WTC11 (cell line): Measurements from ENCODE around the gene SPTBN4. TPM values are rescaled to one million over a fixed set of nuclear protein-coding genes. Genes with fewer than 3 reads are reported as not detected.
A peak's percentile ranks its signal among the peaks of the same experiment; 100 is the strongest.

Experiments
- ATAC-seq: fragments of 200-7000 bp; cut with Tn5 transposase; 2 replicates; pipeline ENCODE4 v1.10.0; 2021; ENCODE audit warnings: mild to moderate bottlenecking, moderate library complexity
- CTCF ChIA-PET: fragments of 300-600 bp; sonication (Branson Sonifier 250); formaldehyde crosslinking; loops from one replicate; lab custom pipeline; 2021; ENCODE audit warnings: antibody characterized with exemption; lab: Charles Lee
- POLR2A ChIA-PET: fragments of 350-600 bp; sonication (Branson Sonifier 250); formaldehyde crosslinking; loops from one replicate; lab custom pipeline; 2021; ENCODE audit warnings: antibody characterized with exemption; lab: Charles Lee
- DNase-seq: peaks from one replicate; pipeline ENCODE4 v3.0.0; 2021; ENCODE audit warnings: low spot score
- H3K27ac Mint-ChIP-seq: 2 replicates; pipeline ENCODE4 v1.8.0; 2021; ENCODE audit warnings: mixed read lengths
- H3K27me3 Mint-ChIP-seq: 2 replicates; pipeline ENCODE4 v1.8.0; 2021; ENCODE audit warnings: low read depth, mild to moderate bottlenecking, moderate library complexity, mixed read lengths
- H3K36me3 Mint-ChIP-seq: 2 replicates; pipeline ENCODE4 v1.8.0; 2021; ENCODE audit warnings: mixed read lengths
- H3K4me1 Mint-ChIP-seq: 2 replicates; pipeline ENCODE4 v1.8.0; 2022; ENCODE audit warnings: mixed read lengths
- H3K4me3 Mint-ChIP-seq: 2 replicates; pipeline ENCODE4 v1.8.0; 2021; ENCODE audit warnings: mild to moderate bottlenecking, moderate library complexity, mixed read lengths
- H3K9me3 Mint-ChIP-seq: 2 replicates; pipeline ENCODE4 v1.8.0; 2021; ENCODE audit warnings: mixed read lengths
- AFF4 ChIP-seq: sonication (generic); formaldehyde crosslinking; IDR thresholded peaks from 2 replicates; pipeline ENCODE4 v1.8.1; 2023; ENCODE audit warnings: mild to moderate bottlenecking, missing genetic modification reagents, borderline replicate concordance
- ATF1 ChIP-seq: sonication (generic); formaldehyde crosslinking; IDR thresholded peaks from 2 replicates; pipeline ENCODE4 v1.8.1; 2023; ENCODE audit warnings: mild to moderate bottlenecking, moderate library complexity, missing genetic modification reagents
- ATF3 ChIP-seq: sonication (generic); formaldehyde crosslinking; conservative IDR thresholded peaks from 2 replicates; pipeline ENCODE4 v1.8.1; 2022; ENCODE audit warnings: mild to moderate bottlenecking, missing genetic modification reagents
- ATF6 ChIP-seq: sonication (generic); formaldehyde crosslinking; IDR thresholded peaks from 2 replicates; pipeline ENCODE4 v1.8.1; 2023; ENCODE audit warnings: mild to moderate bottlenecking, missing genetic modification reagents
- CREM ChIP-seq: sonication (generic); formaldehyde crosslinking; IDR thresholded peaks from 2 replicates; pipeline ENCODE4 v1.8.1; 2022; ENCODE audit warnings: mild to moderate bottlenecking, missing genetic modification reagents, moderate library complexity
- FOXP1 ChIP-seq: sonication (generic); formaldehyde crosslinking; IDR thresholded peaks from 2 replicates; pipeline ENCODE4 v1.8.0; 2022; ENCODE audit warnings: missing genetic modification reagents, mild to moderate bottlenecking, moderate library complexity, borderline replicate concordance
- GRHL2 ChIP-seq: fragments of 250-450 bp; sonication (Bioruptor Pico); IDR thresholded peaks from 2 replicates; pipeline ENCODE4 v1.8.0; 2022; ENCODE audit warnings: mild to moderate bottlenecking, moderate library complexity; ENCODE audit not compliant: insufficient replicate concordance, severe bottlenecking
- JAZF1 ChIP-seq: fragments of 250-450 bp; sonication (Bioruptor Pico); IDR thresholded peaks from 2 replicates; pipeline ENCODE4 v1.9.0; 2021; ENCODE audit warnings: moderate library complexity, mild to moderate bottlenecking, inconsistent platforms
- NFE2L1 ChIP-seq: sonication (generic); formaldehyde crosslinking; IDR thresholded peaks from 2 replicates; pipeline ENCODE4 v1.8.1; 2023; ENCODE audit warnings: missing genetic modification reagents
- NR1H2 ChIP-seq: sonication (generic); formaldehyde crosslinking; IDR thresholded peaks from 2 replicates; pipeline ENCODE4 v1.9.0; 2021; ENCODE audit warnings: mild to moderate bottlenecking, moderate library complexity, missing genetic modification reagents
- PRDM15 ChIP-seq: sonication (generic); formaldehyde crosslinking; IDR thresholded peaks from 2 replicates; pipeline ENCODE4 v1.8.0; 2022; ENCODE audit warnings: missing genetic modification reagents
- SP1 ChIP-seq: sonication (generic); formaldehyde crosslinking; conservative IDR thresholded peaks from 2 replicates; pipeline ENCODE4 v1.8.1; 2022; ENCODE audit warnings: missing genetic modification reagents
- TCF7 ChIP-seq: sonication (generic); formaldehyde crosslinking; IDR thresholded peaks from 2 replicates; pipeline ENCODE4 v1.8.0; 2022; ENCODE audit warnings: mild to moderate bottlenecking, low read depth, missing genetic modification reagents, moderate library complexity
- TEAD1 ChIP-seq: sonication (generic); formaldehyde crosslinking; IDR thresholded peaks from 2 replicates; pipeline ENCODE4 v1.8.0; 2022; ENCODE audit warnings: mild to moderate bottlenecking, missing genetic modification reagents
- TEAD4 ChIP-seq: sonication (generic); formaldehyde crosslinking; IDR thresholded peaks from 2 replicates; pipeline ENCODE4 v1.8.0; 2022; ENCODE audit warnings: mild to moderate bottlenecking, missing genetic modification reagents
- USF2 ChIP-seq: sonication (generic); formaldehyde crosslinking; IDR thresholded peaks from 2 replicates; pipeline ENCODE4 v1.8.1; 2023; ENCODE audit warnings: mild to moderate bottlenecking, missing genetic modification reagents, moderate library complexity
- ZBTB21 ChIP-seq: sonication (generic); formaldehyde crosslinking; IDR thresholded peaks from 2 replicates; pipeline ENCODE4 v1.8.1; 2023; ENCODE audit warnings: mild to moderate bottlenecking, missing genetic modification reagents, borderline replicate concordance
- ZNF219 ChIP-seq: sonication (generic); formaldehyde crosslinking; IDR thresholded peaks from 2 replicates; pipeline ENCODE4 v1.8.0; 2023; ENCODE audit warnings: missing genetic modification reagents, mild to moderate bottlenecking, borderline replicate concordance
- ZNF232 ChIP-seq: sonication (generic); formaldehyde crosslinking; IDR thresholded peaks from 2 replicates; pipeline ENCODE4 v1.8.0; 2022; ENCODE audit warnings: mild to moderate bottlenecking, missing genetic modification reagents
- ZNF263 ChIP-seq: sonication (generic); formaldehyde crosslinking; IDR thresholded peaks from 2 replicates; pipeline ENCODE4 v1.8.1; 2022; ENCODE audit warnings: low read depth, mild to moderate bottlenecking, moderate library complexity, missing genetic modification reagents
- ZNF317 ChIP-seq: sonication (generic); formaldehyde crosslinking; IDR thresholded peaks from 2 replicates; pipeline ENCODE4 v1.8.1; 2023; ENCODE audit warnings: low read depth, mild to moderate bottlenecking, moderate library complexity, missing genetic modification reagents, borderline replicate concordance
- ZNF423 ChIP-seq: fragments of 250-450 bp; sonication (Bioruptor Pico); IDR thresholded peaks from 2 replicates; pipeline ENCODE4 v2.1.2; 2022; ENCODE audit warnings: mild to moderate bottlenecking, moderate library complexity
- ZNF671 ChIP-seq: fragments of 250-450 bp; sonication (Bioruptor Pico); IDR thresholded peaks from 2 replicates; pipeline ENCODE4 v1.8.0; 2021; ENCODE audit warnings: mild to moderate bottlenecking
- total RNA-seq: library from RNA; stranded (reverse); gene quantifications from 3 replicates; pipeline ENCODE4 v1.2.3, GENCODE V29; 2021
- TF ChIP-seq, protein P1 (sequence below): sonication (generic); formaldehyde crosslinking; IDR thresholded peaks from 2 replicates; pipeline ENCODE4 v1.8.1; 2023; ENCODE audit warnings: mild to moderate bottlenecking, missing genetic modification reagents

SPTBN4 gene
- total RNA-seq, 1 experiment from 2014 or later = 2.8 TPM

- TF ChIP-seq TCF7 (CRISPR knock-in tag) = no peak
- TF ChIP-seq ATF6 (CRISPR knock-in tag) = no peak
- no peak for TF ChIP-seq JAZF1 (CRISPR knock-in tag)
These were observed 136.2 kb downstream of the SPTBN4 start (continued) for GRCh38 chr19:40603071-40603388.

DNA sequence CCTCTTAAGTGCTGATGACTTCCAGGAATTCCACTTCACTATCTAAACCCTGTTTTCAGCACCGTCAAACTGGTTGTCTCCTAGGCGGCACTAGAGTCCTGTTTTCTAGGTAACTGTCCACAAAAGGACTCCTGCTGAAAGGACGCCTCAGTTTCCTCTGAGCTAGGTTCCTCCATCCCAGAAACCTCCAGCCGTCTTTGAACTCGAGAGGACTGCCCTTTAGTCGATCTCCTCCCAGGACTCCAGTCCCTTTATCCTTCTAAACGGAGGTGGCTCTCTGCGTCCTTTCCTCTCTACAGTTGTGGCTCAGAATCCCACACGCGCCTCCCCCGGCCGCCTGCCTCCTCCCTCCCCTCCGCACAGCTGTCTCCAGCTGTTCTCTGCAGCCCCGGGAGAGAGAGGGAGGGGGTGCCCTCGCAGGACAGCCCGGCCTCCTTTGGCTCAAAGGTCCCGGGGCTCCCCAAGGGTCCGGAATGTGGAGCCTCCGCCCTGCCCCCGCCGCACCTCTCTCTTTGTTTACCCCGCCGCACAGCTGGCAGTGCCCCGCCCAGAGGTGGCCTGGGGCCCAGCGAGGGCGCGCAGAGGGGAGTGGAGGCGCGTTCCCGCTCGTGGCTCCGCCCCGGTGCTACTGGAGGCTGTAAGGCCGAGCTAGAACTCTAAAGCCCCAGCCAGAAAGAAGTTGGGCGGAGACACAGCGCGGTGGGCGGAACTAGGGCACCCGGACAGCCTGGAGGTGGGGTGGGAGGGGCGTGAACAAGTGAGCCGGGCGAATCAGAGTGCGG, 136.8 kb downstream of the SPTBN4 start:
- DNase-seq (peak; percentile 100), ATAC-seq (peak; percentile 79)
- Mint-ChIP-seq H3K27me3 (peaks cover 90% of the 10 kb centered on the region), H3K4me1 (peaks cover 52% of the 10 kb centered on the region), H3K27ac (peak overlapping the region; percentile 78), H3K4me3 (peak overlapping the region; percentile 77), H3K36me3 (no peaks in the 10 kb centered on the region), H3K9me3 (no peaks in the 10 kb centered on the region)
- CTCF ChIA-PET = interaction anchor here (0.5 to 7.7 kb wide), 42 partner anchors 9 to 385 kb away, joined by 3 to 101 read pairs (median 4); partner anchors contain the start of genes BLVRB, RAB4B and TTC9B
- POLR2A ChIA-PET = interaction anchor here (0.6 to 3.9 kb wide), 6 partner anchors 11 to 174 kb away, joined by 3 to 39 read pairs (median 3); partner anchors contain the start of gene RAB4B
- TF ChIP-seq JAZF1 (CRISPR knock-in tag) (no peak), ZBTB21 (CRISPR knock-in tag) (no peak), SP1 (peak; percentile 93), FOXP1 (CRISPR knock-in tag) (no peak; the same call in 1 of the 2 replicates), NFE2L1 (CRISPR knock-in tag) (no peak), TEAD1 (CRISPR knock-in tag) (peak; percentile 24; the same call in 1 of the 2 replicates), TEAD4 (no peak), NR1H2 (CRISPR knock-in tag) (no peak), ZNF671 (CRISPR knock-in tag) (no peak), CREM (CRISPR knock-in tag) (no peak), PRDM15 (peak; percentile 56; the same call in 1 of the 2 replicates), ATF1 (CRISPR knock-in tag) (no peak), ATF3 (CRISPR knock-in tag) (no peak), GRHL2 (no peak), ZNF317 (CRISPR knock-in tag) (no peak), ZNF263 (CRISPR knock-in tag) (no peak), ZNF219 (no peak), ZNF423 (CRISPR knock-in tag) (peak; percentile 91), ZNF232 (CRISPR knock-in tag) (no peak), USF2 (no peak), AFF4 (no peak)
- TF ChIP-seq, protein P1, sequence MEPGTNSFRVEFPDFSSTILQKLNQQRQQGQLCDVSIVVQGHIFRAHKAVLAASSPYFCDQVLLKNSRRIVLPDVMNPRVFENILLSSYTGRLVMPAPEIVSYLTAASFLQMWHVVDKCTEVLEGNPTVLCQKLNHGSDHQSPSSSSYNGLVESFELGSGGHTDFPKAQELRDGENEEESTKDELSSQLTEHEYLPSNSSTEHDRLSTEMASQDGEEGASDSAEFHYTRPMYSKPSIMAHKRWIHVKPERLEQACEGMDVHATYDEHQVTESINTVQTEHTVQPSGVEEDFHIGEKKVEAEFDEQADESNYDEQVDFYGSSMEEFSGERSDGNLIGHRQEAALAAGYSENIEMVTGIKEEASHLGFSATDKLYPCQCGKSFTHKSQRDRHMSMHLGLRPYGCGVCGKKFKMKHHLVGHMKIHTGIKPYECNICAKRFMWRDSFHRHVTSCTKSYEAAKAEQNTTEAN (CRISPR knock-in tag) = no peak
